HG03135 (cell line): ENCODE data around the gene LAGE3.

ENCODE experiments used
- ATAC-seq: cut with Tn5 transposase; IDR thresholded peaks from one replicate; pipeline ENCODE4 v1.9.1; 2021; ENCODE audit warnings: mild to moderate bottlenecking, moderate library complexity; ENCODE audit not compliant: unreplicated experiment

Gene LAGE3

GRCh38 chrX:154458954-154459778, 19.9 kb downstream of the LAGE3 start:
- ATAC-seq = no peak

DNA sequence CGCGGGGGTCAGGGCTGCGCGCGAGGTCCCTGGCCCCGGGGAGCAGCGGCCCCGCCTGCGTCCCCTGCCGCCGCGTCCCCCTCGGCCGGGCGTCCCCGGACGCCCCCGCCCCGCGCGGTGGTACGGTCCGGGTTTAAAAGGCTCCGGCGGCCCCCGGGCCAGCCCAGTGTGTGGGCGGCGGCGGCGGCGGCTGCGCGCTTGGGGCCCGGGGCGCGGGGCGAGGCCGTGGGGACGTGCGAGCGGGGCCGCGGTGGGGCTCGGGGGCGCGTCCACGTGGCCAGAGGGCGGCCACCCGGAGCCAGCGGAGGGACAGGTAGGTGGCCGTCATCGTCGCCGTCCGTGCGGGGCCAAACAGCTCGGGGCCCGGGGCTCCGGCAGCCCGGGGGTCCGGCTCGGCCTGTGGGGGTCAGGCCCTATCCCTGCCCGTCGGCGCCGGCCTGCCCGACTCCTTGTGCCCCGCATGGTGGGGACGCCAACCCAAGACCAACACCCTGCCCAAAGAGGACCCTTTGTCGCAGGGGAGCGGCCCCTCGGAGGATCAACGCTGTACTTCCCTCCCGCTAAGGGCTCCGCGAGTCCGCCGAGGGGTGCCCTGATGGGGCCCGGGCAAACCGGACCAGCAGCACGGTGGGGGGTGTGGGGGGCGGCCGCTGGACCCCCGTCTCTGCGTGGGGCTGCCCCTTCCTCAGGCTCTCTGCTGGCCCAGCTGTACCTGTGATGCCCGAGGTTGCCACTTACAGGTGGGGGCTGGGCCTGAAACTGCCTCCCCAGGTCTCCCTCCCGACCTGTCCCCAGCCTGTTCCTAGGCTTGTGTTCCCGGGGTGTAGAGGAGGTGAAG, 20.7 kb downstream of the LAGE3 start, which contains the start of gene PLXNA3:
TSS of gene PLXNA3 (plus strand) at position 166 of the 838 bp plus-strand sequence. CDS start 1,903 bp downstream, outside the sequence.
- peak; percentile 53 for ATAC-seq

GRCh38 chrX:154457491-154458115, 21.5 kb downstream of the LAGE3 start:
- peak; percentile 50 for ATAC-seq

GRCh38 chrX:154452823-154453222, 26.3 kb downstream of the LAGE3 start:
- ATAC-seq = no peak

GRCh38 chrX:154450312-154450711, 28.8 kb downstream of the LAGE3 start:
- ATAC-seq = no peak

GRCh38 chrX:154449618-154450017, 29.5 kb downstream of the LAGE3 start:
- ATAC-seq = no peak

GRCh38 chrX:154448484-154448883, 30.6 kb downstream of the LAGE3 start:
- no peak for ATAC-seq

DNA sequence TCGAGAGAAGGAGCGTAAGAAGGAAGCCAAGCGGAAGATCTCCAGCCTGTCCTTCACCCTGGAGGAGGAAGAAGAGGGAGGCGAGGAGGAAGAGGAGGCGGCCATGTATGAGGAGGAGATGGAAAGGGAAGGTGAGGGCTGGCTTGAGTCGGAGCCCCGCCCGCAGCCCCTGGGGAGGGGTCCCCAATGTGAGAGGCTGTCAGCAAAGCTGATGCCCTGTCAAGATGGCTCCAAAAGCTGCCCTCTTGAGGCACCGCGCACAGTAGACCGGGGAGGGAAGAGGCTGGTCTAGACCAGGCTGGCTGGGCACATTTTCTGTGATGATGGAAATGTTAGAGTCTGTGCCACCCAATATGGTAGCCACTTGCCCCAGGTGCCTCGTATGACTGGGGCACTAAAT, 32.7 kb downstream of the LAGE3 start:
- ATAC-seq = no peak

DNA sequence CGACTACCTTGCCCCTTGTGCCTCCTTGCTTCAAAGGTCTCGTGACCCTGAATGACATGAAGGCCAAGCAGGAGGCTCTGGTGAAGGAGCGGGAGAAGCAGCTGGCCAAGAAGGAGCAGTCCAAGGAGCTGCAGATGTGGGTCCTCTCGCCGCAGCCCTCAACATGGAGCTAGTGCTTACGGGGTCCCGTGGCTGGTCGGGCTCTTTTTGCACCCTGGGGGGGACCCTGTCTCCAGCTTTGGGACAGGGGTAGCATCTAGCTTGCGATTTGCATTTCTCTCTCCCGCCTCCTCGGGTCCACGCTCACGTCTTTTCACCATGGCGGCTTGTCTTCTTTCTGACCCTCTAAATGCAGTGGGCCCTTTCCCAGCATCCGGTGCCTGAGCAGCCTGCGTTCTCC, 33.3 kb downstream of the LAGE3 start:
- no peak for ATAC-seq

- ATAC-seq = no peak
These were observed 34.3 kb downstream of the LAGE3 start for GRCh38 chrX:154444755-154445246.

DNA sequence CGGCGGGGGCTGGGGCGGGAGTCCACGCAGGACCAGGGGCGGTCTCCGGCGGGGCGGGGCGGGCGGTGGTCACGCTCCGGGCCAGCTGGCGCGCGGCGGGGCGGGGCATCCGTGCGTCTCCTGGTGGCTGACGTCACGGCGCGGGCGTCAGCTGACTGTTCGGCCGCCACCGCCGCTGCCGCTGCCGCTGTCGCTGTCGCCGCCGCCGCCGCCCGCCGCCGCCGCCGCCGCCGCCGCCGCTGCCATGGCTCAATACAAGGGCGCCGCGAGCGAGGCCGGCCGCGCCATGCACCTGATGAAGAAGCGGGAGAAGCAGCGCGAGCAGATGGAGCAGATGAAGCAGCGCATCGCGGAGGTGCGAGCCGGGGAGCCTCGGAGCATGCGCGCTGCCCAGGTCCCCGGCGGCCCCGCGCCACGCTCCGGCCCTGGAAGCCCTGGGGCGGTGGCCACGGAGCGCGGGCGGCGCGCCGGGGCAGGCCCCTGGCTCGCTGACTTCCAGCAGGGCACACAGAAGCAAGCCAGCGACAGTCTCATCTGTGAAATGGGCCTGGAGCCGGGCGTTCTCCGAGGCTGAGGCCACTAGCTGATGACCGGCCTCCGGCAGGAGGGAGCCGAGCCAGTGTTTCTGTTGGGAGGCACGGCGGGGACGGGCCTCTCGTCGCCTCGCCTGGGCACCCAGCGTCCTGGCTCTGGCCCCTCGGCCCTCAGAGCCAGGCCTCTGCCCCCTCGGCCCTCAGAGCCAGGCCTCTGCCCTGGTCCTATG, 34.9 kb downstream of the LAGE3 start, which contains the start of gene FAM50A:
TSS of gene FAM50A (plus strand) at position 150 of the 763 bp plus-strand sequence. CDS start at position 245, 95 bp downstream.
- ATAC-seq = peak; percentile 57

GRCh38 chrX:154443479-154443910, 35.6 kb downstream of the LAGE3 start:
- ATAC-seq = no peak

DNA sequence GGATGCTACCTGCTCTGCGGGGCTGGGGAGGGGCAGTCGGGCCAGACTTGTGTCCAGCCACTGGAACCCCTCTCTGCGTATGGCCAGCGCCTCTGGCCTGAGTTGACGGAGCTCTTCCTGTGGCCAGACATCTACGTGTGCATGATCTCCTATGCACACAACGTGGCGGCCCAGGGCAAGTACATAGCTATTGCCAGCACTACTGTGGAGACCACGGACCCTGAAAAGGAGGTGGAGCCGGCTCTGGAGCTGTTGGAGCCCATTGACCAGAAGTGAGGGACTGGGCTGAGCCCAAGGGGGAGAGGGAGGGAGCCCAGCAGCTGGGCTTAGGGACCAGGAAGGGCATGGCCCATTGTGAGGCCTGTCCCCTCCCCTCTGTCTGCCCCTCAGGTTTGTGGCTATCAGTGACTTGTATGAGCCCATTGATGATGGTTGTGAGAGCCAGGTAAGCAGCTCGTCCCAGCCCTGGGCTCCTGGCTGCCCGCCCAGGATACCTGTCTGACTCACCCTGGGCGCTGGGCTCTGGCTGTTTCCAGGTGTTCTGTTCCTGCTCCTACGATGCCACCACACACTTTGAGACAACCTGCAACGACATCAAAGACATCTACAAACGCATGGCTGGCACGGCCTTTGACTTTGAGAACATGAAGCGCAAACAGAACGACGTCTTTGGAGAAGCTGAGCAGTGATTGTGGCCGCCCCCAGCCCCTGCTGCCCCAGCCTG, 36.9 kb downstream of the LAGE3 start:
- ATAC-seq = no peak

DNA sequence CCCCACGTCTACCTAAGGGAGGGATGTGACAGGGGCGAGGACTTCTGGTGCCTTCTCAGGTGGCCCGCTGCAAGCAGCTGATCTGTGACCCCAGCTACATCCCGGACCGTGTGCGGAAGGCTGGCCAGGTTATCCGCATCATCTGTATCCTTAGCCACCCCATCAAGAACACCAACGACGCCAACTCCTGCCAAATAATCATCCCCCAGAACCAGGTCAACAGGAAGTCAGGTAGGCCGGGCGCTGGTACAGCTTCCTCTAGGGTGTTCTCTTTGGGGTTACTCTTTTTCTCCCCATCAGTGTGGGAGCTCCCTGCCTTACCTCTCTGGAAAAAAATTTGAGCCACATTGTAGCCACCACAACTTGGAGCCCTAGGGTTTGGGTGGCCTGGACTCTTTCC, 37.5 kb downstream of the LAGE3 start:
- ATAC-seq = no peak

DNA sequence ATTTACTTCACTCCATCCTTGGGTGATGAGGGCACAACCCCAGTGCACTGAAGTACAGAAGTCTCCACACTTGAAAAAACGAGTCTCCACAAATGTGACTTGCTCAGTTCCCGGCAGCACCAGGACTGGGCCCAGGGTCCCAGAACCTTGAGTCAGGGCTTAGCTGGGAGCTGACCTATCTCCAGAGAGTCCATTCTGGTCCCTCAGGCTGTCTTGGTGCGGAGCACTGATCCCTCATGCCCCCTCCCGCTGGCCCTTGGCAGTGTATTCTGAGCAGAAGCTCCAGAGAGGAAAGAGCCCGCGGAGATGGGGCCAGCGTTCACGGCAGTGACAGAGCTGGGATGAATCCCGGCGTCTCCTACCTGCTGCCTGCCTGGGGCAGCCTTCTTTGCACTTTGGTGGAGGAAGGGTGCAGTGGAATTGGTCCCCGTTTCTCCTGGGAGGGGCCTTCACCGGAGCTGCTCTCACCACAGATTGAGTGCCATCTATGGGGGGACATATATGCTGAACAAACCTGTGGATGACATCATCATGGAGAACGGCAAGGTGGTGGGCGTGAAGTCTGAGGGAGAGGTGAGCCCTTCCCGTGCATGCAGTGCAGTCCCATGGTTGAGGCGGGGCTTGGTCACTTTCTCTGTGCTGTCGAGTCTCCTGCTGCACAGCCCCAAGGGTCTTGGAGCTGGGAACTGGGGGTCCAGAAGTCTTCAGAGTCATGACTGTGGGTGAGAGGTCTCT, 38.3 kb downstream of the LAGE3 start:
- no peak for ATAC-seq

DNA sequence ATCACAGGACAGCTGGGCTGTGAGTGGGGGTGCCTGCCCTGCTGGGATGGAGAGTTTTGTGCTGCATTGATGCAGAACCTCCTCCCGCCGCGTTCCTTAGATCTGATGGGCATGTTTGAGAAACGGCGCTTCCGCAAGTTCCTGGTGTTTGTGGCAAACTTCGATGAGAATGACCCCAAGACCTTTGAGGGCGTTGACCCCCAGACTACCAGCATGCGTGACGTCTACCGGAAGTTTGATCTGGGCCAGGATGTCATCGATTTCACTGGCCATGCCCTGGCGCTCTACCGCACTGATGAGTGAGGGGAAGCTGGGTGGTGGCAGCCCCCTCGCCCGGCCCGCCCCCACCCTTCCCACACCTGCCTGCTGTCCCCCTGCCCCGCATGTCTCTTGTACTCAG, 39.2 kb downstream of the LAGE3 start:
- ATAC-seq = no peak

- ATAC-seq = no peak
These were observed 40.8 kb downstream of the LAGE3 start for GRCh38 chrX:154437971-154438893.
